SH-SY5Y (cell line): ENCODE measurements around the gene UTS2R.

ENCODE experiments used
- GATA2 ChIP-seq: IDR thresholded peaks from 2 replicates; pipeline ENCODE4 v1.6.1; 2011; ENCODE audit warnings: mild to moderate bottlenecking, low read depth, low read length
- GATA3 ChIP-seq: IDR thresholded peaks from 2 replicates; pipeline ENCODE4 v1.6.1; 2011; ENCODE audit warnings: low read depth, mild to moderate bottlenecking, low read length, moderate library complexity

DNA sequence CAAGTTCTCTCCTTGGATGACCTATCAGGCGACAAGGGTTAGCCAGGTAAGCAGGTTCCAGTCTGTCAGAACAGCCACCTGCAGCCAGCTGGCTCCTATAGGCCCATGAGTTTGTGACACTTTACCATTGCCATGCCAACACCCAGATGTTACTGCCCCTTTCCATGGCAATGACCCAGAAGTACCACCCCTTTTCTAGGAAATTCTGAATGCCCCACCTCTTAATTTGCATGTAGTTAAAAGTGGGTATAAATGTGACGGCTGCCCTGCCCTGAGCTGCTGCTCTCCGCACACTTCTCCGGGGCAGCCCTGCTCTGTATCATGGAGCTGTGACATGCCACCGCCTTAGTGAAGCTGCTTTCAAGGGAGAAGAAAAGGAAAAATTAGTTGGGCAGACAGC lies 28.0 kb upstream of the UTS2R start:
- TF ChIP-seq GATA2 (no peak), GATA3 (no peak)
